Measurements from ENCODE around the gene PDZD7. TPM values are rescaled to one million over a fixed set of nuclear protein-coding genes. Genes with fewer than 3 reads are reported as not detected.
"Not testable (repeated sequence)": the region's sequence is repeated elsewhere in the genome, so short reads cannot be mapped to it uniquely, and the experiment has no call there.

Gene PDZD7
- total RNA-seq, 6 donors from 2014 or later, result 0.39 to 2.4 (median 1.7) TPM

DNA sequence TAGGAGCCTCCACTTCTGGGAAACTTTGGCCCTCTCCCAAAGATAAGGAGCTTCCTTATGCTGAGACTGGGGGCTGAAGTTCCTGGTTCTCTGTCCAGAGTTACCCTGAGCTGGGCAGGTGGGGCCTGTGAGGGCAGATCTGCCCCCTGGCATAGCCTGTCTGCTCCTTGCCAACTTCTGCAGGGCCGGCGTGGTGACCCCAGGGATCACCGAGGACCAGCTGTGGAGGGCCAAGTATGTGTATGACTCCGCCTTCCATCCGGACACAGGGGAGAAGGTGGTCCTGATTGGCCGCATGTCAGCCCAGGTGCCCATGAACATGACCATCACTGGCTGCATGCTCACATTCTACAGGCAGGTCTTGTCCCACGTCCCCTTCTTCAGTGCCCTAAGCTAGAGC is 4.4 kb upstream of the PDZD7 start:
- Histone ChIP-seq H3K4me3 (no peak overlapping the region), H3K27ac (no peak overlapping the region), H3K9me3 (no peaks in the 10 kb centered on the region), H3K27me3 (no peaks in the 10 kb centered on the region), H3K4me1 (peaks cover 14 to 24% (median 20%) of the 10 kb centered on the region in 4 donors), H3K36me3 (peaks cover 22 to 59% (median 46%) of the 10 kb centered on the region in 4 donors)
- DNase-seq (no peak), ATAC-seq (ENCODE audit: low FRiP score in 2 of 2) (no peak)
- TF ChIP-seq EP300 (IDR thresholded peaks at IDR 0.05) (no peak), POLR2AphosphoS5 (IDR thresholded peaks at IDR 0.05) (no peak), POLR2A (IDR thresholded peaks at IDR 0.05) (no peak)
- TF ChIP-seq, protein P1, sequence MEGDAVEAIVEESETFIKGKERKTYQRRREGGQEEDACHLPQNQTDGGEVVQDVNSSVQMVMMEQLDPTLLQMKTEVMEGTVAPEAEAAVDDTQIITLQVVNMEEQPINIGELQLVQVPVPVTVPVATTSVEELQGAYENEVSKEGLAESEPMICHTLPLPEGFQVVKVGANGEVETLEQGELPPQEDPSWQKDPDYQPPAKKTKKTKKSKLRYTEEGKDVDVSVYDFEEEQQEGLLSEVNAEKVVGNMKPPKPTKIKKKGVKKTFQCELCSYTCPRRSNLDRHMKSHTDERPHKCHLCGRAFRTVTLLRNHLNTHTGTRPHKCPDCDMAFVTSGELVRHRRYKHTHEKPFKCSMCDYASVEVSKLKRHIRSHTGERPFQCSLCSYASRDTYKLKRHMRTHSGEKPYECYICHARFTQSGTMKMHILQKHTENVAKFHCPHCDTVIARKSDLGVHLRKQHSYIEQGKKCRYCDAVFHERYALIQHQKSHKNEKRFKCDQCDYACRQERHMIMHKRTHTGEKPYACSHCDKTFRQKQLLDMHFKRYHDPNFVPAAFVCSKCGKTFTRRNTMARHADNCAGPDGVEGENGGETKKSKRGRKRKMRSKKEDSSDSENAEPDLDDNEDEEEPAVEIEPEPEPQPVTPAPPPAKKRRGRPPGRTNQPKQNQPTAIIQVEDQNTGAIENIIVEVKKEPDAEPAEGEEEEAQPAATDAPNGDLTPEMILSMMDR (IDR thresholded peaks at IDR 0.05), result no peak
- 90 to 93% methylated on average over 2 to 7 of the region's 7 CpGs for WGBS, 2 donors

- DNase-seq; ATAC-seq (ENCODE audit: low FRiP score in 2 of 2); H3K9me3 ChIP-seq; H3K4me3 ChIP-seq; H3K27me3 ChIP-seq; H3K27ac ChIP-seq: not testable (repeated sequence)
- H3K4me1 ChIP-seq, result peaks cover 14 to 24% (median 21%) of the 10 kb centered on the region in 4 donors
- peaks cover 22 to 50% (median 43%) of the 10 kb centered on the region in 4 donors for H3K36me3 ChIP-seq
- WGBS, 2 donors, result 96 to 97% methylated on average over 4 of the region's 4 CpGs
Measured at GRCh38 chr10:101034404-101034803, 3.5 kb upstream of the PDZD7 start.

DNA sequence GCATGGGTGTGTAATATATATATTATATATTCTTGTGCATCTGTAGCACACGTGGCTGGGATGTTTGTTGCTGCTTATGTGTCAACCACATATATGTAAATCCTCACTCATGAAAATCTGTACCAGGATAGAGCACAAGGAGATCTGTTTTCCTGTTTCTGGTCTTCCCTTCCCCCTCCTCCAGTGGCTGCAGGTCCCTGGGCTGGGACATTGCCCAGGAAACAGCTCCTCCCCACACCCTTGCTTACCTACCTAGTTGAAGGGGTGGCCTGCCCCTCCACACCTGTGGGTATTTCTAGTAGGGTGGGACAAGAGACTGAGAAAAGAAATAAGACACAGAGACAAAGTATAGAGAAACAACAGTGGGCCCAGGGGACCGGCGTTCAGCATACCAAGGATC is 2.3 kb upstream of the PDZD7 start:
- TF ChIP-seq EP300 (IDR thresholded peaks at IDR 0.05), result no peak
- DNase-seq (no peak), ATAC-seq (ENCODE audit: low FRiP score in 2 of 2) (no peak)
- peak overlapping the region; percentile 93 to 99 (median 96) for H3K27ac ChIP-seq
- no peaks in the 10 kb centered on the region for H3K27me3 ChIP-seq
- H3K4me1 ChIP-seq, result peaks cover 14 to 24% (median 21%) of the 10 kb centered on the region in 4 donors
- WGBS, 2 donors, result 71 to 85% methylated on average over 3 of the region's 3 CpGs
- peaks cover 18 to 39% (median 36%) of the 10 kb centered on the region in 4 donors for H3K36me3 ChIP-seq
- peak overlapping the region in 3 of 4 donors; percentile 56 to 87 (median 85) for H3K4me3 ChIP-seq
- no peaks in the 10 kb centered on the region for H3K9me3 ChIP-seq

DNA sequence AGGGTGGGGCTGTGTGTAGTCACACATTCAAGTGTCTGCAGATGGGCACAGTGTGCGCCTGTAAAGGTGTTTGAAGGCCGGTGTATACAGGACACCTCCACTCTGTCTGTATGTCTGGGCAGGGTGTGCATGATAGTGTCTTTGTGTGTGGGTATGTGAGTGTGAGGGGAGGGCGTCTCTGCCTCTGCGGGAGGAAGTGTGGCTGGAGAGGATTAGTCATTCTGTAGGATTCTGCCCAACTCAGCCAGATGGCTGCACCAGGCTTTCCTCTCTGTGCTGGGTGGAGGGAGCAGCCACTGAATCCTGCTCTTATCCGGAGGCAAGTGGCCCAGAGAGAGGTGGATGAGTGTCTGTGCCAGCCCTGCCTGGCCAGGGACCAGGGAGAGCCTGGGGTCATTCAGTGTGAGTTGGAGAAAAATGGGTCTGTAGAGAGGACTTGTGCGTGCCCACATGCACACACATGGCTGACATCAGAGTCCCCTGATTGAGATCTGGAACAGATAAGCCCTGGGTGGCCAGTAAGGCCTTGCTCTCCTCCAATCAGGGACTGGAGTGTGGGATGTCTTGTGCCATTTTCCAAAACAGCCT is 1.8 kb upstream of the PDZD7 start:
- DNase-seq (peak in 1 of 2 donors; percentile 73), ATAC-seq (ENCODE audit: low FRiP score in 2 of 2) (peak; percentile 67 to 81)
- H3K4me3 ChIP-seq, result peak overlapping the region; percentile 56 to 87 (median 80)
- H3K27ac ChIP-seq, result peak overlapping the region; percentile 93 to 99 (median 96)
- no peaks in the 10 kb centered on the region for H3K9me3 ChIP-seq
- H3K27me3 ChIP-seq, result no peaks in the 10 kb centered on the region
- peaks cover 13 to 33% (median 31%) of the 10 kb centered on the region in 4 donors for H3K36me3 ChIP-seq
- TF ChIP-seq, protein P1 (IDR thresholded peaks at IDR 0.05), result no peak
- no peak for TF ChIP-seq POLR2A (IDR thresholded peaks at IDR 0.05)
- WGBS, 2 donors, result 0 to 8% methylated on average over 5 to 6 of the region's 6 CpGs
- H3K4me1 ChIP-seq, result peaks cover 14 to 24% (median 21%) of the 10 kb centered on the region in 4 donors

GRCh38 chr10:101031796-101032636 is 1.1 kb upstream of the PDZD7 start:
- DNase-seq, result peak; percentile 83 to 97
- WGBS, 2 donors, result 0 to 2% methylated on average over 9 to 27 of the region's 47 CpGs
- Histone ChIP-seq H3K27ac (peak overlapping the region; percentile 93 to 99 (median 96)), H3K36me3 (peaks cover 6 to 26% (median 24%) of the 10 kb centered on the region in 4 donors), H3K4me1 (peaks cover 14 to 24% (median 21%) of the 10 kb centered on the region in 4 donors), H3K4me3 (peak overlapping the region; percentile 56 to 87 (median 80)), H3K9me3 (no peaks in the 10 kb centered on the region), H3K27me3 (no peaks in the 10 kb centered on the region)
- TF ChIP-seq POLR2AphosphoS5 (IDR thresholded peaks at IDR 0.05) (peak; percentile 73 to 78), EP300 (IDR thresholded peaks at IDR 0.05) (no peak), POLR2A (IDR thresholded peaks at IDR 0.05) (peak in 2 of 4 donors; percentile 54 to 79)
- TF ChIP-seq, protein P1 (IDR thresholded peaks at IDR 0.05), result no peak
- ATAC-seq (ENCODE audit: low FRiP score in 2 of 2), result peak; percentile 79 to 87
